ENCODE measurements around the gene CLASRP. TPM values are rescaled to one million over a fixed set of nuclear protein-coding genes. Genes with fewer than 3 reads are reported as not detected.
"Not testable (repeated sequence)": the region's sequence is repeated elsewhere in the genome, so short reads cannot be mapped to it uniquely, and the experiment has no call there.

The CLASRP gene
- total RNA-seq, 1 donor from 2014 or later, result 90.9 TPM

GRCh38 chr19:45098521-45099466 lies 59.9 kb downstream of the CLASRP start:
- intact Hi-C loops (cut with micrococcal nuclease), result loop anchor here (10.0 kb wide), 1 partner anchor 204 kb away; the partner anchor contains the start of gene TOMM40

DNA sequence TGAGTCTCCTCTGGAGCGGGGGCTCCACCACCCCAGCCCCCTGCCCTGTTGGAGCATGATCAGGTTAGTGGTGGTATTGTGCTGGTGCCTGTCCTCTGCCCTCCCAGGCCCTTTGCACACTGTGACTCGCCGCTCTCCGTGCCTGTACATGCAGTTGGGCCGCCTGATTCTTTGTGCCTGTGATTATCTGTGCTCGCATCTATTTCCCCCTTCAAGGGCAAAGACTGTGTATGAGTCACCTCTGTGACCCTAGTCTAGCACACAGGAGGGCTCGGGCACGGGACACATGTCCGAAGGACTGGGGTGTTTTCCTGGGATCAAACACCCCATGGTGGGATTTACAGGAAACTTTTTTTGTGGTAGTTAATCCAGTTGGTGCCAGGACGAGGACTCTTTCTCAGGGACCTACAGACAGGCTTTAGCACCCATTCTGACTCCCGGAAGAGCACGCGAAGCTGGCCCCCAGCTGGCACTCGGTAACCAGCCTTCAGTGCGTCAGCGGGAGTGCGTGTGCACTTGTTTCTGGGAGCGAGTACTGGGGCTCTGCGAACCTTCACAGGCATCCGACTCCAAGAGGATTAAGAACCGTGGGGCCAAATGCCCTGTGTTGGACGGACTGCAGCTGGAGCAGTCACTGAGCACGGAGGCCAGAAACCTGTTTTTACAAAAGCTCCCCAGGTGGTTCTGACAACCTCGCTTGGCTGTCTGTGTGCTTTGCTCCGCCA lies 60.8 kb downstream of the CLASRP start:
- intact Hi-C loops (cut with micrococcal nuclease), result loop anchor here (10.0 kb wide), 1 partner anchor 205 kb away; the partner anchor contains the start of gene TOMM40

DNA sequence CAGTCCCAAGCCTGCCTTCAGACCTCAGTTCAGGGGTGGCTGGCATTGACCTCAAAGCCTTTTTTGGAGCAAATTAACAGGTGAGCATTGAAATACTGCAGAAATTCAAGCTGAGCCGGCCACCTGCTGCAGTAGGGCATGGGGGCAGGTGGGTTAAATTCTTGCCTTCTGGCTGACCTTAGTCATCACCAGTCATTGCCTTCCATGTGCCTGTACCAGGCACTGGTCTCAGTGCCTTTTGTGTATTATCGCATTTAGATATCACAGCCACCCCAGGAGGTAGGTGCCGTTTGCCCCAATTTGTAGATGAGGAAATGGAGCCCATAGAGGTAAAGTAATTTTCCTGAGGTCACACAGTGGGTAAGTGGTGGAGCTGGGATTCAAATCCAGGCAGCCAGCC lies 61.4 kb downstream of the CLASRP start:
- intact Hi-C loops (cut with micrococcal nuclease), result no loop called here

GRCh38 chr19:45100846-45101252 lies 62.0 kb downstream of the CLASRP start:
- intact Hi-C loops (cut with micrococcal nuclease), result no loop called here

DNA sequence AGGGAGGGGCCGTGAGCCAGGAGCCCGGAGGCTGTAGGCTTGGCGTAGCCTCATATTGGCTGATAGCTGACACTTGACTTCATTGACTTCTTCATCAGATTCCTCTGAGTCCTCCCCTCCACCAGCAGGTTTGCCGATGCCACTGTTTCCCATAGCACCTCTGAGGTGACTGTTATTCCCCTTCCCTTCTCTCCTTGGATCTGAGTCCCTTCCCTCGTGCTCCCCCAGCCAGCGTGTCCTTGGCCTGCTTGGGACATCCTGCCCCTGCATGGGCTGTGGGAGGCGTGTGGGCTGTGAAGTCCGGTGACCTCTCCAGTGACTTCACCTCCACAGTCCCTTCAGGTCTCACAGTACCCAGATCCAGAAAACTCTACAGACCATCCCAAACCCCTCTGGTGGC lies 63.0 kb downstream of the CLASRP start:
- intact Hi-C loops (cut with micrococcal nuclease), result no loop called here

- intact Hi-C loops (cut with micrococcal nuclease), result no loop called here
Measured at GRCh38 chr19:45102481-45102880, 63.6 kb downstream of the CLASRP start.

- intact Hi-C loops (cut with micrococcal nuclease), result no loop called here
Measured at GRCh38 chr19:45103156-45103507, 64.3 kb downstream of the CLASRP start.

- intact Hi-C loops (cut with micrococcal nuclease), result no loop called here
Measured at GRCh38 chr19:45103508-45104319, 64.9 kb downstream of the CLASRP start.

GRCh38 chr19:45104658-45105349 lies 66.0 kb downstream of the CLASRP start:
- intact Hi-C loops (cut with micrococcal nuclease), result no loop called here

GRCh38 chr19:45106363-45106762 lies 67.5 kb downstream of the CLASRP start:
- intact Hi-C loops (cut with micrococcal nuclease), result not testable (repeated sequence)

- intact Hi-C loops (cut with micrococcal nuclease), result no loop called here
Measured at GRCh38 chr19:45107621-45108150, 68.8 kb downstream of the CLASRP start.

DNA sequence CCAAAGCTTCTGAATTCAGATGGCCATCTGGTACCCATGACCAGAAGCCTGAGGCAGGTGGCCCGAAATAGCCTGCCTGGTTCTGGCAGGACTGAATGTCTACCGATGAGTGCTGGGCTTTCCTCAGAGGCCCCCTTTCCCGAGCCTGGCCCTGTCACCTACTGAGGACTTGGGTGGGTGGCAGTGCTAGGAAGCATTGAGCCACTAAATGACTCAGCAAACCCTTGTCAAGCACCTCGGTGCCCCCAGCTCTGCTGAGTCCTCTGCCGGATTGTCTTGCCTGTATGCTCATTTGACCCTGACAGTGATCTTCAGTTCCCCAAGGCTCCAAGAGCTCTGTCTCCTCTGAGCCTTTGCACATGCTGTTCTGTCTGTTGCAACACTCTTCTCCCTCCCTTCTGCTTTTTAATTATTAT lies 72.0 kb downstream of the CLASRP start:
- intact Hi-C loops (cut with micrococcal nuclease), result no loop called here

DNA sequence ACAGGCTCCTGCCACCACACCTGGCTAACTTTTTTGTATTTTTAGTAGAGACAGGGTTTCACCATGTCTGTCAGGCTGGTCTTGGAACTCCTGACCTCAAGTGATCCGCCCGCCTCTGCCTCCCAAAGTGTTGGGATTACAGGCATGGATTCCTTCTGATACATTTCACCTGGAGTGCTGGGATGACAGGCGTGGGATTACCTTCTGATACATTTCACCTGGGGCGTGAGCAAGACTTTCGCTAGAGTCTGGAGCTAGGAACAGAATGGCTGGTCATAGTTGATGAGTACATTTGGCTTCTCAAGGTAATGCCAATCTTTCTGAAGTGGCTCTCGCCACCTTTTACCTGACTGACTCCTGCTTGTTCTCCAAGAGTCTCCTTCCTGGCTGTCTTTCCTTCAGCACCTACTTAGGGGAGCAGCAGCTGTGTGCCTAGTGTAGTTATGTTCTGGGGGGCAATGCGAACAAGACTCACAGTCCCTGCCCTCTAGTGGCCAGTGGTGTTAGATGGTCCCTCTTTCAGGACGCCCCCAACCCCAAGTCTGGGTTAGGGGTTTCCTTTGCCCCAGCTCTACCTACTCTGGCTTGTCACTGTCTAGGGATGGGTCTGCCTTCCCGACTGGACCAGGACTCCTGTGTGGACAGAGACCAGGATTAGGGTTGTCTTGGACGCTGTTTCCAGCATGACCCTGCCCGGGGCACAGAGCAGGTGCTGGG lies 73.4 kb downstream of the CLASRP start:
- intact Hi-C loops (cut with micrococcal nuclease), result no loop called here

- intact Hi-C loops (cut with micrococcal nuclease), result no loop called here
Measured at GRCh38 chr19:45113628-45114027, 74.8 kb downstream of the CLASRP start.

- intact Hi-C loops (cut with micrococcal nuclease), result no loop called here
Measured at GRCh38 chr19:45114116-45114515, 75.3 kb downstream of the CLASRP start.

- intact Hi-C loops (cut with micrococcal nuclease), result no loop called here
Measured at GRCh38 chr19:45115809-45116615, 77.2 kb downstream of the CLASRP start.

GRCh38 chr19:45117167-45117594 lies 78.3 kb downstream of the CLASRP start:
- intact Hi-C loops (cut with micrococcal nuclease), result no loop called here

DNA sequence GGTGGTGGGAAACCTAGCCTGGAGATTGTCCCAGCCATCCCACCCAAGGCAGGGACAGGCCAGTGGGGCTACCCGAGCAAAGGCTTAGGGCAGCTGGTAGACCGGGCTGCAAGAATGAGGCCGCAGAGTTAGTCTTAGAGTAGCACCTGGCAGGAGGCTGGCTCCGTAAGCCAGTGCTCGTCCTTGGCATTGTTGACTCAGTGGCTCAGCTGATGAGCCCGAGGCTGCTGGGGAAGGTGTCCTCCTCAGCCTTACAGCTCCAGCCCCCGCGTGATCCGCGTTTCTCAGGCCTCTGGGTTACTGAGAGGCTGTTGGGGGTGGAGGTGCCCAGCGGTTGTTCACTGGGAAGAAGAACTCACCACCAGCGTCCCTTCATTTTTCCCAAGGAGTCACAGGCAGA lies 78.8 kb downstream of the CLASRP start:
- intact Hi-C loops (cut with micrococcal nuclease), result no loop called here

DNA sequence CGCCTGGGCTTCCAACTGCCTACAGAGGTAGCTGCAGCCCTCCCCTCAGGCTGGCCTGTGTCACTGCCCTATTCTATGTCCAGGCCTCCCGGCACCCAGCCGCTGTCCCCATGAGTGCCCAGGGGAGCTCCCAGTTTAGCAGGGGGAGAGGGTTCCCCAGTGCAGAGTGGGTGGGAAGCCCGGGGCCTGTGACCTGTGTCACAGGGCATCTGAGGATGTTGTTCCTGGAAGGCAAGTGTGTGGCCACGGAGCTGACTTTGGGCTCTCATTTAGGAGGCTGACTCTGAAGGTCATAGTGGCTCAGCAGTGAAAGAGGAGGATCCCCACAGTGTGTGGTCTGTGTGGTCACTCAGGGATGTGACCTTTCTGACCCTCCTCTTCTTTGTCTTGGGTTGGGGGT lies 79.3 kb downstream of the CLASRP start:
- intact Hi-C loops (cut with micrococcal nuclease), result no loop called here

Measured in T-helper 2 cell treated with Interferon-gamma antibody and Interleukin-4, amounts not matched to agents 100 ng/mL and 5 ng/mL, for 36 hours (primary cell).